IMR-90 (cell line): ENCODE data around the gene MRPL10. TPM values are rescaled to one million over a fixed set of nuclear protein-coding genes. Genes with fewer than 3 reads are reported as not detected.

Source experiments
- ATAC-seq: fragments of 200-7000 bp; cut with Tn5 transposase; 2 replicates; pipeline ENCODE4 v1.9.1; 2020; ENCODE audit warnings: low read depth, mild to moderate bottlenecking, moderate library complexity
- BruUV-seq: library from RNA; stranded (reverse); fragments of 400-500 nt; replicated peaks from 2 replicates; lab custom pipeline; 2021; lab: Mats Ljungman, UMichigan
- CTCF ChIA-PET: fragments of 300-600 bp; formaldehyde crosslinking; extraction: SDS; loops from one replicate; lab custom pipeline; 2021; ENCODE audit warnings: antibody characterized with exemption; lab: Yijun Ruan, JAX
- POLR2A ChIA-PET: fragments of 300-600 bp; sonication (Branson Sonifier 250); formaldehyde crosslinking; loops from one replicate; lab custom pipeline; 2022; ENCODE audit warnings: antibody characterized with exemption; ENCODE audit not compliant: unreplicated experiment; lab: Charles Lee
- DNase-seq: peaks from one replicate; pipeline ENCODE4 v3.0.0; 2013
- H2AFZ ChIP-seq: replicated peaks from 2 replicates; pipeline ENCODE3; 2013; ENCODE audit warnings: low read length, mild to moderate bottlenecking; ENCODE audit not compliant: poor library complexity
- H2AK5ac ChIP-seq: 2 replicates; pipeline ENCODE4 v1.6.1; 2013; ENCODE audit warnings: low read depth, low read length, inconsistent platforms
- H2AK9ac ChIP-seq: replicated peaks from 2 replicates; pipeline ENCODE3; 2013; ENCODE audit warnings: mild to moderate bottlenecking, low read depth, low read length, moderate library complexity; ENCODE audit not compliant: poor library complexity
- H2BK120ac ChIP-seq: 2 replicates; pipeline ENCODE4 v1.6.1; 2013; ENCODE audit warnings: low read depth, low read length, inconsistent platforms
- H2BK15ac ChIP-seq: 3 replicates; pipeline ENCODE4 v1.6.1; 2013; ENCODE audit warnings: low read depth, low read length, inconsistent platforms
- H2BK20ac ChIP-seq: 2 replicates; pipeline ENCODE4 v1.6.1; 2013; ENCODE audit warnings: low read depth, mild to moderate bottlenecking, inconsistent platforms, low read length, moderate library complexity
- H2BK5ac ChIP-seq: 2 replicates; pipeline ENCODE4 v1.6.1; 2013; ENCODE audit warnings: mild to moderate bottlenecking, low read depth, low read length, inconsistent platforms; ENCODE audit not compliant: poor library complexity, severe bottlenecking
- H3K14ac ChIP-seq: replicated peaks from 2 replicates; pipeline ENCODE4 v1.6.1; 2013; ENCODE audit warnings: low read depth, low read length, inconsistent platforms
- H3K18ac ChIP-seq: 2 replicates; pipeline ENCODE4 v1.6.1; 2013; ENCODE audit warnings: low read depth, low read length, control low read depth
- H3K23ac ChIP-seq: 2 replicates; pipeline ENCODE4 v1.6.1; 2013; ENCODE audit warnings: low read depth, low read length, inconsistent platforms
- H3K27ac ChIP-seq: 2 replicates; pipeline ENCODE4 v1.5.1; 2013; ENCODE audit warnings: mild to moderate bottlenecking, control low read depth, low read length; ENCODE audit not compliant: insufficient read depth
- H3K27me3 ChIP-seq: 2 replicates; pipeline ENCODE4 v1.6.1; 2013; ENCODE audit warnings: low read length; ENCODE audit not compliant: control insufficient read depth, insufficient read depth
- H3K36me3 ChIP-seq: 2 replicates; pipeline ENCODE4 v1.6.1; 2013; ENCODE audit warnings: low read length, mixed read lengths; ENCODE audit not compliant: control insufficient read depth, insufficient read depth
- H3K4ac ChIP-seq: 2 replicates; pipeline ENCODE4 v1.6.1; 2013; ENCODE audit warnings: low read depth, low read length, inconsistent platforms
- H3K4me1 ChIP-seq: 2 replicates; pipeline ENCODE4 v1.6.1; 2013; ENCODE audit warnings: low read length, mixed read lengths; ENCODE audit not compliant: control insufficient read depth, insufficient read depth
- H3K4me2 ChIP-seq: 2 replicates; pipeline ENCODE4 v1.6.1; 2013; ENCODE audit warnings: low read depth, mild to moderate bottlenecking, control low read depth, low read length, moderate library complexity
- H3K4me3 ChIP-seq: 2 replicates; pipeline ENCODE4 v1.5.1; 2013; ENCODE audit warnings: low read depth, mild to moderate bottlenecking, control low read depth, low read length, moderate library complexity; ENCODE audit not compliant: insufficient read depth
- H3K56ac ChIP-seq: 2 replicates; pipeline ENCODE4 v1.6.1; 2013; ENCODE audit warnings: low read length, inconsistent platforms; ENCODE audit not compliant: insufficient read depth; ENCODE audit errors: extremely low read depth
- H3K79me1 ChIP-seq, 2 experiments: 2 replicates each; pipeline ENCODE4 v1.6.1; 2013; ENCODE audit warnings: low read length in 2 of 2, inconsistent platforms in 1 of 2, low read depth in 1 of 2
- H3K9ac ChIP-seq: 2 replicates; pipeline ENCODE4 v1.6.1; 2013; ENCODE audit warnings: low read depth, low read length, control low read depth
- H3K9me1 ChIP-seq: 2 replicates; pipeline ENCODE4 v1.6.1; 2013; ENCODE audit warnings: low read length, inconsistent platforms; ENCODE audit not compliant: insufficient read depth
- H3K9me3 ChIP-seq: 2 replicates; pipeline ENCODE4 v1.6.1; 2013; ENCODE audit warnings: low read length; ENCODE audit not compliant: control insufficient read depth, insufficient read depth
- H4K20me1 ChIP-seq: 2 replicates; pipeline ENCODE4 v1.6.1; 2013; ENCODE audit warnings: low read length, inconsistent platforms; ENCODE audit not compliant: insufficient read depth
- H4K5ac ChIP-seq: 2 replicates; pipeline ENCODE4 v1.6.1; 2013; ENCODE audit warnings: mild to moderate bottlenecking, low read depth, low read length, control low read depth
- H4K8ac ChIP-seq, 2 experiments: 2 replicates each; pipeline ENCODE4 v1.6.1; 2013; ENCODE audit warnings: low read depth in 2 of 2, low read length in 2 of 2, control low read depth in 1 of 2, inconsistent platforms in 1 of 2
- H4K91ac ChIP-seq: 2 replicates; pipeline ENCODE4 v1.6.1; 2013; ENCODE audit warnings: low read depth, low read length, inconsistent platforms; ENCODE audit not compliant: insufficient read depth
- CHD1 ChIP-seq: IDR thresholded peaks from 2 replicates; pipeline ENCODE4 v1.6.1; 2012; ENCODE audit warnings: low read depth, low read length, improper control_type of control experiment
- MAFK ChIP-seq: IDR thresholded peaks from 2 replicates; pipeline ENCODE4 v1.6.1; 2012; ENCODE audit warnings: low read depth, low read length, improper control_type of control experiment
- WGBS, 2 experiments: methylation state at CpG; one replicate each; pipeline versions ENCODE4 v1.1.5 to v1.1.7; 2013; ENCODE audit warnings: missing lambda C conversion rate in 2 of 2; ENCODE audit not compliant: insufficient read length in 1 of 2; ENCODE audit errors: extremely low coverage in 2 of 2; 5-methylcytosine and 5-hydroxymethylcytosine counted together
- dilution Hi-C: fragments of 300-500 bp; cut with HindIII; formaldehyde crosslinking; loops from one replicate; pipeline ENCODE4 v1.14.3; 2018; ENCODE audit warnings: low sequenced_read_pairs; ENCODE audit not compliant: unreplicated experiment
- in situ Hi-C: fragments of 300-500 bp; cut with MboI; formaldehyde crosslinking; loops from 3 replicates; pipeline ENCODE4 v1.14.3; 2019; ENCODE audit warnings: low sequenced_read_pairs, inconsistent platforms, mixed read lengths
- intact Hi-C: fragments of 100-400 bp; cut with micrococcal nuclease; formaldehyde crosslinking; loops from 2 replicates; pipeline ENCODE4 v1.10.0; 2022
- polyA plus RNA-seq, 3 experiments: library from polyadenylated mRNA; depleted of rRNA; stranded (reverse); fragments of >200 nt; gene quantifications; 2 replicates each; pipeline ENCODE4 v1.2.3, GENCODE V29; 2012; ENCODE audit warnings: low replicate concordance in 1 of 3
- total RNA-seq: library from RNA; depleted of rRNA; stranded (reverse); fragments of >200 nt; gene quantifications from 2 replicates; pipeline ENCODE4 v1.2.3, GENCODE V29; 2012

The MRPL10 gene
- total and polyA plus RNA-seq, 2 of the 4 experiments (the other 2 are of a cell fraction) = 32.3 to 61.8 TPM

GRCh38 chr17:47815106-47815918 is 16.0 kb downstream of the MRPL10 start:
- no peak overlapping the region for H3K4me2 ChIP-seq
- no peak overlapping the region for H2BK5ac ChIP-seq
- H4K20me1 ChIP-seq = peaks cover 23% of the 10 kb centered on the region
- no peak overlapping the region for H3K4ac ChIP-seq
- H3K56ac ChIP-seq = no peak overlapping the region
- ATAC-seq = no peak
- H3K23ac ChIP-seq = no peak overlapping the region
- no peak overlapping the region for H2BK20ac ChIP-seq
- dilution Hi-C loops (no loop called here), intact Hi-C loops (no loop called here), in situ Hi-C loops (no loop called here)
- peaks cover 61% of the 10 kb centered on the region for H3K36me3 ChIP-seq
- H3K79me1 ChIP-seq = no peaks in the 10 kb centered on the region
- H2AFZ ChIP-seq = no peak overlapping the region
- no peak overlapping the region for H2BK120ac ChIP-seq
- H3K9me1 ChIP-seq = 0 out of 2 replicates have a peak, but pooled peaks cover 2% of the 10 kb centered on the region
- no peak overlapping the region for H2AK5ac ChIP-seq
- no peak overlapping the region for H4K91ac ChIP-seq
- no peak overlapping the region for H2AK9ac ChIP-seq
- no peaks in the 10 kb centered on the region for H3K9me3 ChIP-seq
- H3K27me3 ChIP-seq = no peaks in the 10 kb centered on the region
- H4K8ac ChIP-seq = no peak overlapping the region
- ChIA-PET POLR2A (no interaction called here), CTCF (no interaction called here)
- no peak overlapping the region for H3K14ac ChIP-seq
- TF ChIP-seq MAFK (peak; percentile 53), CHD1 (no peak)
- DNase-seq = no peak
- no peak overlapping the region for H3K9ac ChIP-seq
- H4K5ac ChIP-seq = no peak overlapping the region
- no peak overlapping the region for H2BK15ac ChIP-seq
- no peak overlapping the region for H3K27ac ChIP-seq
- no peak overlapping the region for H3K18ac ChIP-seq
- 93% methylated on average over 7 of the region's 21 CpGs; no CpG with 5 or more reads in 1 of the 2 experiments for WGBS, 2 experiments
- BruUV-seq = no TSS peak
- H3K4me1 ChIP-seq = peaks cover 2% of the 10 kb centered on the region; the same call in 1 of the 2 replicates
- no peak overlapping the region for H3K4me3 ChIP-seq
